ACHN (cell line): ENCODE measurements around the gene MET.
A peak's percentile ranks its signal among the peaks of the same experiment; 100 is the strongest.
"Not testable (repeated sequence)": the region's sequence is repeated elsewhere in the genome, so short reads cannot be mapped to it uniquely, and the experiment has no call there.

ENCODE experiments used
- DNase-seq: peaks from one replicate; pipeline ENCODE4 v3.0.0-alpha.2; 2015
- in situ Hi-C: cut with HindIII; loops from 2 replicates; pipeline ENCODE4 v1.10.0; 2017; ENCODE audit warnings: low sequenced_read_pairs, low pct_ligation_motif_present, low pct_unique_long_range_greater_than_20kb

MET gene

DNA sequence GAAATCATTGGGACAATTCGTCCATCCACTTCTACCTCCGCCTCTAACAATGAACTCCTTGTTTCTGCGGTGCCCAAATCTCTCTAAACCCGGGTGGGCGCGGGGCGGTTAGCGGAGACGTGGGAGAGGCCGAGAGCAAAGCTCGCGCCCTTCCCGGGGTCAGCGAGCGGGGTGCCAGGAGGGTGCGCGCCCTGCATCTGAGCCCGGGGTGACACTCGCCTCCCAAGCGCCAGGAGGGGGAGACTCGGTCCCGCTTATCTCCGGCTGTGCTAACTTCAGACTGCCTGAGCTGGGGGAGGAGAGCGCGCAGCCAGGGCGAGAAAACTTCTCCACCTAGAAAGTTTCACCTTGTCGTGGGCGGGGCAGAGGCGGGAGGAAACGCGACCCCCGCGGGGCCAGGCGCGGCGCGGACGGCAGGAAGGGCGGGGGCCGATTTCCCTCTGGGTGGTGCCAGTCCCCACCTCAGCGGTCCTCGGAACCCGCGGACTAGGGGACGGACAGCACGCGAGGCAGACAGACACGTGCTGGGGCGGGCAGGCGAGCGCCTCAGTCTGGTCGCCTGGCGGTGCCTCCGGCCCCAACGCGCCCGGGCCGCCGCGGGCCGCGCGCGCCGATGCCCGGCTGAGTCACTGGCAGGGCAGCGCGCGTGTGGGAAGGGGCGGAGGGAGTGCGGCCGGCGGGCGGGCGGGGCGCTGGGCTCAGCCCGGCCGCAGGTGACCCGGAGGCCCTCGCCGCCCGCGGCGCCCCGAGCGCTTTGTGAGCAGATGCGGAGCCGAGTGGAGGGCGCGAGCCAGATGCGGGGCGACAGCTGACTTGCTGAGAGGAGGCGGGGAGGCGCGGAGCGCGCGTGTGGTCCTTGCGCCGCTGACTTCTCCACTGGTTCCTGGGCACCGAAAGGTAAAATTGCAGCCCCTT, at the start of gene MET:
Gene MET (plus strand): TSS at position 516 of the 915 bp plus-strand sequence. CDS start 26,889 bp downstream, outside the sequence.
- DNase-seq = peak; percentile 97
- in situ Hi-C loops = no loop called here

DNA sequence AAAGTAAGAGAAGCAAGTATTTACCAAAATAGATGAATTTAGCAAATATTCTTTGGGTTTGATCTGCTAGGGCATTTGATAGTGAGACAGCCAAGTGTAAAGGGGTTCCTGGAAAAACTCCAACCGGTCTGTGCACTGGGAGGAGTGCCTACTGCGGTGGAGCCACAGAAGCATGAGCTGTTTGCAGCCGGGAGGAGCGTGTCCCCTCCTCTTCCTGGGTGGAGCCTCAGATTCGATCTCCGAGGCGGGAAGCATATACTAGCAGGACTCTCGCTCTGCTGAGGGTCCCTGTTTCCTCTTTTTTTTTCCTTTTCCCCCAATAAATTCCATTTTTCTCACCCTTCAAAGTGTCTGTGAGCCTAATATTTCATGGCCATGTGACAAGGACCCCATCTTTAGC, 45.1 kb upstream of the MET start:
- in situ Hi-C loops = no loop called here
- no peak for DNase-seq

GRCh38 chr7:116629051-116629463, 42.9 kb upstream of the MET start:
- in situ Hi-C loops = no loop called here
- DNase-seq = peak; percentile 93

- in situ Hi-C loops = no loop called here
- peak; percentile 52 for DNase-seq
Observed at GRCh38 chr7:116630357-116630756, 41.6 kb upstream of the MET start.

- DNase-seq = peak; percentile 100
- in situ Hi-C loops = no loop called here
Observed at GRCh38 chr7:116630932-116631671, 40.9 kb upstream of the MET start.

DNA sequence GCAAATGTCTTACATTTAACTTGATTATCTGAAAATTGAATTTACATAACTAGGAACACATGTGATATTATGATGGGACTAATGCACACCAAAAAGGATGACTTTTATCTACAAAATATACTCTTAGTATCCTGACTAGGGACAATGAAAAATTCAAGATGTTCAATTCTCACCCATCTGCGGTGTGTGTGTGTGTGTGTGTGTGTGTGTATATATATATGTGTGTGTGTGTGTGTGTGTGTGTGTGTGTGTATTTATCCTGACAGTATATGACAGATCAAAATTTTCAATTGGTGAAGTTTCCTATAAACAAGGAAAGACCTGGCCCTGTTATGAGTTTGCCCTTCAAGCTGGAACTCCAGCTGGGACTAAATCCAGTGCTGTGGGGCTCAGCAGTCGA, 40.3 kb upstream of the MET start:
- in situ Hi-C loops = no loop called here
- DNase-seq = no peak

DNA sequence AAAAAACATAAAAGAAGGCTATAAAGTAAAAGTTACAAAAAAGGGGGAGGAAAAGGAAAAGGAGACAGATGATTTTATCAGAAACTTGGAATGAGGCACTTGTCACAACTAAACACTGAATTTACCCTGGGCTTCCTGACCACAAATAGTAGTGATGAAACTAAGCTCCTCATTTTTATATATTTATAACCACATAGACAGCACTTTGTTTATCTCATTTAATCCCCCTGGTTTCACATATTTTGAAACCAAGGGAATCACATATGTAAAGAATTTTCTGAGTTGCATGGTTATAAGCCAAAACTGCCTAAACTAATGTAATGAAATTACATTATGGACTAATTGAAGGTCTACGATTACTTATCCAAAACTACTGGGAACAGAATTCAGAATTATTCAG, 39.6 kb upstream of the MET start:
- DNase-seq = no peak
- in situ Hi-C loops = no loop called here

DNA sequence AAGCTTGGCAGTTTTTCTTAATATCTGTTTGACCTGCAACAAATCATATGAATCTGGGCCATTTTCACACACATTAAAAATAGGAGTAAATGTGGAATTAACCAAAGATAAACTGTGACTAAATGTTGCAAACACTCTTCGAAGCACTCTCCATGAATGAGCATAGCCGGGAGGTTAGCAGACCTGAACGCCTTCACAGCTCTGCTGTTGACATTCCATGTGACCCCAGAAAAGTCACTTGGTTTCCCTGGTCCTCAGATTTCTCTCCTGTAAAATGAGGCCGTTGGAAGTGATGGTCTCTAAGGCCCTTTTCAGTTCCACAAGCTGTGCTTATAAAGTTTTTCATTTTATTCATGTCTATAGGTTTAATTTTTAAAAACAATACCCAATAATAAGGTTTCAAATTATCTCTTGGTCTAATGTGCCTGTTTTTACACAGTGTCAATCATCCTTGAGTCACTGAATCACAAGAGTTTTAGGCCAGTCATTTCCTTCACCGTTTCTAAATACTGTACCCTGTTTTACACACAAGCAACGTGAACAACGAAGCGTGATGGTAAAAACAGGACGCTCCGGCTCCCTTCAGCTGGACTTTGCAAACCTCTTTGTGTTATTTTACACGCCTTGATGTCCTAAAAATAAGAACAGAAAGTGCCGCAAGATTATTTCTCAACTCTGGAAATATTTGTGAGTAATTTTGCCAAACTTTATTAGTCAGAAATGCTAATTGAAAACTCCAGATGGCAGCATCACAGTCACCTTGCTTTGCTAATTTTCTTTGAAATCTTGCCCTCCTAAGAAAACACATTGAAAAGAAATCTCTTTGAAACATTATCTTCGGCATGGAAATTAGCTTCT, 38.6 kb upstream of the MET start:
- in situ Hi-C loops = no loop called here
- DNase-seq = peak; percentile 60

- DNase-seq = no peak
- in situ Hi-C loops = no loop called here
Observed at GRCh38 chr7:116636997-116637396, 35.0 kb upstream of the MET start.

DNA sequence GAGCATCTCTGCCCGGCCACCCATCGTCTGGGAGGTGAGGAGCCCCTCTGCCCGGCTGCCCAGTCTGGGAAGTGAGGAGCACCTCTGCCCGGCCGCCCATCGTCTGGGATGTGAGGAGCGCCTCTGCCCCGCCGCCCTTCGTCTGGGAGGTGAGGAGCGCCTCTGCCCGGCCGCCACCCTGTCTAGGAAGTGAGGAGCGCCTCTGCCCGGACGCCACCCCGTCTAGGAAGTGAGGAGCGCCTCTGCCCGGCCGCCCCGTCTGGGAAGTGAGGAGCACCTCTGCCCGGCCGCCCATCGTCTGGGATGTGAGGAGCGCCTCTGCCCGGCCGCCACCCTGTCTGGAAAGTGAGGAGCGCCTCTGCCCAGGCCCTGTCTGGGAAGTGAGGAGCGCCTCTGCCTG, 33.4 kb upstream of the MET start:
- DNase-seq, in situ Hi-C loops: not testable (repeated sequence)

- no peak for DNase-seq
Observed at GRCh38 chr7:116641551-116642153, 30.3 kb upstream of the MET start.

DNA sequence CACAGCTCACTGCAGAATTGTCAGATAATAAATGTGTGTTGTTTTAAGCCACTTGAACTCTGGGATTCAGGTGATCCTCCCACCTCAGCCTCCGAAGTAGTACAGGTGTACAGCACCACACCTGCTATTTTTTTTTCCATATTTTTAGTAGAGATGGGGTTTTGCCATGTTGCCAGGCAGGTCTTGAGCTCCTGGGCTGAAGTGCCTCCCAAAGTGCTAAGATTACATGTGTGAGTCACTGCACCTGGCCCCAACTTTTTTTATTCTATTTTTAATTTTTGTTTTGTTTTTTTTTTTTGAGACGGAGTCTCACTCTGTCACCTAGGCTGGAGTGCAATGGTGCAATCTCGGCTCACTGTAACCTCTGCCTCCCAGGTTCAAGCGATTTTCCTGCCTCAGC, 28.8 kb upstream of the MET start:
- in situ Hi-C loops, DNase-seq: not testable (repeated sequence)

More at GRCh38 chr7:116641551-116642153, 30.3 kb upstream of the MET start:
- in situ Hi-C loops = no loop called here

GRCh38 chr7:116644628-116645027, 27.4 kb upstream of the MET start:
- no peak for DNase-seq
- in situ Hi-C loops = no loop called here

- in situ Hi-C loops = no loop called here
Observed at GRCh38 chr7:116647290-116647689, 24.7 kb upstream of the MET start.

DNA sequence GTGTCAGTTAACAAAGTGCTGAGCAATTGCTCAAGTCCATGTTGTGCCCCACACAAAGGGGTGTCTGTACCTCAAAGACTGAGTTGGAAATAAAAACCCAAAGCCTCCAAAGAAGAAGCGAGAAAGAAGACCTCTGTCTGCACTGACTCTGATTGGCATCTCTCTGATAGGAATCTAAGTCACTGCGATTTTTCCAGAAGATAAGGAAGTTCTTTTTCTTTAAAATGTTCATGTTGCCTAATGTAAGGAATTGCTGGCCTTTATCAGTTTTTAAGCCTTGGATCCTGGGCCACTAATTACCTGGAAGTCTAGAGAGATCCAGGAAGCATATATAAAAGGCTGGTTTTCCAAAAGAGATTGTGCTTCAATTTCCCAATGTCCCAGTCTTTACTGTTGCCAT, 24.1 kb upstream of the MET start:
- DNase-seq = no peak
- in situ Hi-C loops = no loop called here

More at GRCh38 chr7:116647290-116647689, 24.7 kb upstream of the MET start:
- no peak for DNase-seq

DNA sequence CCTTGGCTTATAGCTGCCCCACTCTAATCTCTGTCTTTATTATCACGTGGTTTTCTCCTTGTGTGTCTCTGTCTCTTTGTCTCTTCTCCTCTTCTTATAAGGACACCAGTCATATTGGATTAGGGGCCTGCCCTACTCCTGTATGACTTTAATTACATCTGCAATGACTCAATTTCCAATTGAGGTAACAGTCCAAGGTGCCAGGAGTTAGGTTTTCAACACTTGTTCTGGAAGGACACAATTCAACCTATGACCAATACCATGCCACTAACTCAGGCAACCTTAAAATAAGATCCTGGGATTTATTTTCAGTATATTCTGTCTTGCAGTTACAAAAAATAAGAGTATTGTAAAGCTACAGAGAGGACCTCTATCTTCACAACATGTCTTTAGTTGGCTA, 21.6 kb upstream of the MET start:
- in situ Hi-C loops = no loop called here
- no peak for DNase-seq

DNA sequence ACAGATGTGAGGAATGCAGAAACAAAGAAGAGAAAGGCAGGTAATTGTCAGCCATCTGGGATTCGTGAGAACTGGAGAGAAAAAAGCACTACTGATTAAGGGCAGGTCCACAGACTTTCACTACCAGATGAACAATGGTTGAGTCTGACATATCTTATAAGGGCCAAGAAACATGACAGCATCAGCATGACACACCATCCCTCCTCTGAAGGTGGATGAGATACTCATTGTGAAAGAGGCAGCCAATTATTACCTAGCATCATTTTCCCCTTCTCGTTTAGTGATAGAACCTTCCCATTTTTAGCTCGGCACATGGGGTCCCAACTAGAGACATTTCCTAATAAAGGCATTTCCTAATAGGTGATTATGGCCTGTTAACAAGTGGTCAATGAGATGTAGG, 19.2 kb upstream of the MET start:
- in situ Hi-C loops = no loop called here
- no peak for DNase-seq

GRCh38 chr7:116653204-116653603, 18.8 kb upstream of the MET start:
- in situ Hi-C loops = no loop called here
- DNase-seq = peak; percentile 89
